Measurements from ENCODE around the gene CFAP54. TPM values are rescaled to one million over a fixed set of nuclear protein-coding genes. Genes with fewer than 3 reads are reported as not detected.

The CFAP54 gene
- total RNA-seq, 2 donors from 2014 or later = 0.28 TPM; not detected in 1

DNA sequence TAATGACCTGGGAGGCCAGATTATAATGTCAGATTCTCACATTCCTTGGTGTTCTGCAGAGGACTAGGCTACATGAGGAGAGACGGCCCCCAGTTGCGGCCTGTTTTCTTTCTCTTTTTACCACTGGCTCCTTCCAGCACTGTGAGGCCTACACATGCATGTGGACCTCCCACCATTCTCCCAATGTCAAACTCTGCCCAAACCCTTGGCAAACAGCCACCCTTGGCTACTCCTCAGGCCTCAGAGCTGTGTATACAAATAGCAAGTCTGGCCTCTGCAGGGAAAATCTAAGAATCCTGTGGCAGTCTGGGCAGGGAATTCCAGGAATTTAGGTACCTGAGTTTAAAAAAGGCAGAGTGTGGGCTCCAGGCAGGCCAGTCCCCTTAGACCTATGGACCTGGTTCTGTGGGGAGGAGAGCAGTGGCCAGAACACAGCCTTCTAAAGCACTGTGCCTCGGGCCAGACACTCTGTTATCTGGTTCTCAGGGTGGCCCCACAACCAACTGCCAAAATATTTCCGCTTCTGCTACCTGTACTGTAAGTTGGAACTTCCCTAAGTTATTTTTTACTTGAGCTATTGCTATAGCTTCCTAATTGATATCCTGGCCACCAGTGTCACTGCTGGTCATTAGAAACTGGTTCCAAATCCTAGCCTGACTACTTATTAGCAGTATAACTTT, 397.8 kb downstream of the CFAP54 start:
- H3K27me3 ChIP-seq = no peaks in the 10 kb centered on the region
- H3K27ac ChIP-seq = no peak overlapping the region
- DNase-seq (ENCODE audit: low spot score) = no peak
- H3K4me3 ChIP-seq = no peak overlapping the region
- TF ChIP-seq CTCF (IDR thresholded peaks at IDR 0.05) = no peak
- H3K36me3 ChIP-seq = no peaks in the 10 kb centered on the region
- H3K4me1 ChIP-seq = no peaks in the 10 kb centered on the region
- no peaks in the 10 kb centered on the region for H3K9me3 ChIP-seq

DNA sequence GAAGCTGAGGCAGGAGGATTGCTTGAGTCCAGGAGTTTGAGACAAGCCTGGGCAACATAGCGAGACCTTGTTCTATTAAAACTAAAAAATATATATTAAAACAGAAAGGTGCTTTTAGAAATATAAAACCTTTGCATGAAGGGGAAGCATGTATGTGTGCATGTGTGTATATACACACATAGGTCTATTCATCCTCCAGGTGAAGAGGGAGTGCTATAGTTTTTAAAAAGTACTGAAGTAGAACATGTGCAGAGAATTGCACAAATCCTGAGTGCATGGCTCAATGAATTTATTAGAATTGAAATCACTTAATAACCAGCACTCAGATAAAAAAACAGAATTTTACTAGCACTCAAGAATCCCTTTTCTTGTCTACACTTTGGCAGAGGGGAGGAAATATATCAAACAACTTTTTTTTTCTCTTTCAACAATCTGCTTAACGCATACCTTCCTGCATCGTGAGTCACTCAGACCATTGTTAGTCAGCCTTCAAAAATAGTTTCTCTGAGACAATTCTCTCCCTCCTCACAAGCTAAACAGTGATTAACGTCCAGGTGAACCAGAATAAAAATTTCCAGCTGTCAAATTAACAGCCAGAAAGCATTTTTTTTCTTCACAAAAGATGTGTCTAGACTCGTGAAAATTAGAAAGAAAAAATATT, 400.0 kb downstream of the CFAP54 start:
- H3K4me1 ChIP-seq = no peaks in the 10 kb centered on the region
- H3K9me3 ChIP-seq = no peaks in the 10 kb centered on the region
- H3K36me3 ChIP-seq = no peaks in the 10 kb centered on the region
- no peak for TF ChIP-seq CTCF (IDR thresholded peaks at IDR 0.05)
- no peak overlapping the region for H3K27ac ChIP-seq
- no peak overlapping the region for H3K4me3 ChIP-seq
- no peaks in the 10 kb centered on the region for H3K27me3 ChIP-seq
- DNase-seq (ENCODE audit: low spot score) = no peak

GRCh38 chr12:96890331-96890730, 401.0 kb downstream of the CFAP54 start:
- no peak overlapping the region for H3K27ac ChIP-seq
- no peak for TF ChIP-seq CTCF (IDR thresholded peaks at IDR 0.05)
- H3K36me3 ChIP-seq = no peaks in the 10 kb centered on the region

GRCh38 chr12:96892104-96892503, 402.7 kb downstream of the CFAP54 start:
- H3K4me3 ChIP-seq = no peak overlapping the region
- no peaks in the 10 kb centered on the region for H3K36me3 ChIP-seq
- no peak for DNase-seq (ENCODE audit: low spot score)
- H3K27ac ChIP-seq = no peak overlapping the region
- no peaks in the 10 kb centered on the region for H3K27me3 ChIP-seq
- no peaks in the 10 kb centered on the region for H3K9me3 ChIP-seq
- no peak for TF ChIP-seq CTCF (IDR thresholded peaks at IDR 0.05)
- no peaks in the 10 kb centered on the region for H3K4me1 ChIP-seq

More at GRCh38 chr12:96890331-96890730, 401.0 kb downstream of the CFAP54 start:
- no peak for DNase-seq (ENCODE audit: low spot score)
- no peaks in the 10 kb centered on the region for H3K4me1 ChIP-seq
- no peak overlapping the region for H3K4me3 ChIP-seq
- H3K27me3 ChIP-seq = no peaks in the 10 kb centered on the region
- H3K9me3 ChIP-seq = no peaks in the 10 kb centered on the region

DNA sequence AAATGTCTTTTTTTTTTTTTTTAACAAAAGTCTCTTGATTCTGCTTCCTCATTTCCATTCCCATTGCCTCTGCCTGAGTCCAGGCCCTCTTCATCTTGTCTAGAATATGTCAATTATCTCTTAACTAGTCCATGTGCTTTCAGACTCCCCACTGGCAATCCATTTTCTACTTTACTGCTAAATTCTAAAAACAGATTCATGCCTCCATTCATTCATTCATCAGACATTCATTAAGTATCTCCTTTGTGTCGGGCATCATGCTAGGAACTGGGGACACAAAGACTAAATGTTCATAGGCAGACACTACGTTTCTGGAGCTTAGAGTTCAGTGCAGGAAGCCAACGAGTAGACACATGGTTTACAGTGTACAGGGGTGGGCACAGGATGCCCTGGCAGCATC, 408.0 kb downstream of the CFAP54 start:
- H3K4me1 ChIP-seq = no peaks in the 10 kb centered on the region
- H3K9me3 ChIP-seq = no peaks in the 10 kb centered on the region
- no peak for DNase-seq (ENCODE audit: low spot score)
- no peaks in the 10 kb centered on the region for H3K36me3 ChIP-seq
- no peak for TF ChIP-seq CTCF (IDR thresholded peaks at IDR 0.05)
- H3K4me3 ChIP-seq = no peak overlapping the region
- H3K27ac ChIP-seq = no peak overlapping the region
- no peaks in the 10 kb centered on the region for H3K27me3 ChIP-seq

Measured in right atrium auricular region (tissue), 2 donors.